ENCODE data around the gene ARSK. TPM values are rescaled to one million over a fixed set of nuclear protein-coding genes. Genes with fewer than 3 reads are reported as not detected.

Gene ARSK, protein sequence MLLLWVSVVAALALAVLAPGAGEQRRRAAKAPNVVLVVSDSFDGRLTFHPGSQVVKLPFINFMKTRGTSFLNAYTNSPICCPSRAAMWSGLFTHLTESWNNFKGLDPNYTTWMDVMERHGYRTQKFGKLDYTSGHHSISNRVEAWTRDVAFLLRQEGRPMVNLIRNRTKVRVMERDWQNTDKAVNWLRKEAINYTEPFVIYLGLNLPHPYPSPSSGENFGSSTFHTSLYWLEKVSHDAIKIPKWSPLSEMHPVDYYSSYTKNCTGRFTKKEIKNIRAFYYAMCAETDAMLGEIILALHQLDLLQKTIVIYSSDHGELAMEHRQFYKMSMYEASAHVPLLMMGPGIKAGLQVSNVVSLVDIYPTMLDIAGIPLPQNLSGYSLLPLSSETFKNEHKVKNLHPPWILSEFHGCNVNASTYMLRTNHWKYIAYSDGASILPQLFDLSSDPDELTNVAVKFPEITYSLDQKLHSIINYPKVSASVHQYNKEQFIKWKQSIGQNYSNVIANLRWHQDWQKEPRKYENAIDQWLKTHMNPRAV
- 10 to 100 TPM; 11.0 to 14.7 (median 11.8) TPM for polyA plus RNA-seq

DNA sequence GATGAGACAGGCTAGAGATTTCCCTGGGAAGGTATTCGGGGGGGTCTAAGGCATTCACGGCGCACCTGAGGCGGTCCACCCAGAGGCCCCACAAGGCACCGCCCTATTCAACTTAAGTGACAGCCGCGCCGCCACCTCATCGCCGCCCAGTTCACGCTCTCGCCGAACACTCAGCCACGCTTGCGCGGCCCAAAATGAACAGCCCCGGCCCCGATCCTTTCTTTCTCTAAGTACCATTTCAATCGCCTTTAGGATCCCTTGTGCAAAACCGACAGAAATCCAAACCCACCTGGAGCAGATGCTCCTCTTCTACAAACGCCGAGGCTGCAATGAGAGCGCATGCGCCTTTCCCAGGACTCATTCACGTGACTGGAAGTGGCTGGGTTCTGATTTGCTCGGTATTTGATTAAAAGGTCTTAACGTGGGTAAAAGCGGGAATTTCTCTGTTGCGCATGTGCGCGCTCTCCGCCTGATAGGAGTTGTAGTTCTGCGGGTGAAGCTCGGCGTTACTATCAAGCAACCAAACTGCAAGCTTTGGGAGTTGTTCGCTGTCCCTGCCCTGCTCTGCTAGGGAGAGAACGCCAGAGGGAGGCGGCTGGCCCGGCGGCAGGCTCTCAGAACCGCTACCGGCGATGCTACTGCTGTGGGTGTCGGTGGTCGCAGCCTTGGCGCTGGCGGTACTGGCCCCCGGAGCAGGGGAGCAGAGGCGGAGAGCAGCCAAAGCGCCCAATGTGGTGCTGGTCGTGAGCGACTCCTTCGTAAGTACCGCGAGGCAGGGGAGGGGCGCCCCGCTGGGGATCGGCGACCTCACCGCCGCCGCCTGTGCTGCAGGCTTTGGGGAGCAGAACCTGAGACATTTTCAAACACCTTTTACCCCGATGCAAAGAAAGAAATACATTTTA, at the start of gene ARSK, which contains the start of gene SKIC3:
TSS of gene ARSK (plus strand) at position 455 of the 902 bp plus-strand sequence. CDS start at position 633, 178 bp downstream.
TSS of gene SKIC3 (minus strand) at position 331 of the 902 bp plus-strand sequence. CDS start 7,827 bp downstream, outside the sequence.
- no peaks in the 10 kb centered on the region for H3K36me3 Mint-ChIP-seq
- peak; percentile 95 to 96 (median 96) for DNase-seq
- peak within 1 kb of the TSS; percentile 89 to 99 (median 96) for H3K27ac Mint-ChIP-seq
- peaks cover 44 to 62% of the 10 kb centered on the region in 2 donors for H3K4me1 Mint-ChIP-seq
- peak within 1 kb of the TSS; percentile 93 to 98 (median 98) for H3K4me3 Mint-ChIP-seq
- no peaks in the 10 kb centered on the region for H3K9me3 Mint-ChIP-seq
- H3K27me3 Mint-ChIP-seq (ENCODE audit: low read depth in 3 of 3) = peaks cover 4 to 9% (median 7%) of the 10 kb centered on the region in 3 donors

DNA sequence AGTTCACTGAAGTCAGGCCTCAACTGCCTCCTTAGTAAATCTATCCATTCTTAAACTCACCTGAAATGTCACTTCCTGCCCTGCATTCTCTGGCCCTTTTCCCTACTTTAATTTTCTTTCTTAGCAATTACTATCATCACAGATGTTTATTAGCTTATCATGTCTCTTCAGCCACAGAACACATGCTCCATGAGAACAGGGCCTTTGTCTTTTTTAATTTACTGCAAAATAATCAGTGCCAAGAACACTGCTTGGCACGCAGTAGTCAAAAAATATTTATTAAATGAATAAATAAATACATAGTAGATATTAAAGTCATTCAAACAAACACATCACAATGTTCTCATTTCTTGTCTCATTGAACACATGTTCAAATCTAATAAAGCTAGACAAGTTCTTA, 46.4 kb upstream of the ARSK start:
- no peaks in the 10 kb centered on the region for H3K4me1 Mint-ChIP-seq
- H3K36me3 Mint-ChIP-seq = peaks cover 20 to 60% (median 35%) of the 10 kb centered on the region in 3 donors

DNA sequence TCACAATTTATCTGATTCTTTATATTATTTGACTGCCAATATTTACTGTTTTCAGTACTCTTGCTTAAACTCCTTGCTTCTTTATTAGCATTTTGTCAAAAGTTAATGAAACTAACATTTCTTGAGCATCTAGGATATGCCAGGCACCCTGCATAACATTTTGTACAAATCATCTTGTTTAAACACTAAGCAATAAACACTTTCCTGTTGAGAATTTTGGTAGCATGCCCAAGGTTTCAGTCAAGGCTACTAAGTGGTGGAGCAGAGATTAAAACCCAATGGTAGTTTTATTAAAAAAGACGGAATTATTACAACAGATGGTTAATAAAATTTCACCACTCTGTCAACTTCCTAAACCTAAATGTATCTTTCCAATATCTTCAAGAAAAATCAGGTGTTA, 43.3 kb upstream of the ARSK start:
- H3K9me3 Mint-ChIP-seq = no peaks in the 10 kb centered on the region
- H3K27me3 Mint-ChIP-seq (ENCODE audit: low read depth in 3 of 3) = no peaks in the 10 kb centered on the region
- peak overlapping the region in 2 of 6 donors; percentile 9 to 12 for H3K27ac Mint-ChIP-seq
- no peak overlapping the region for H3K4me3 Mint-ChIP-seq
- no peak for DNase-seq
- H3K4me1 Mint-ChIP-seq = no peaks in the 10 kb centered on the region
- peaks cover 24 to 57% (median 40%) of the 10 kb centered on the region in 3 donors for H3K36me3 Mint-ChIP-seq

More for the DNA sequence above, 46.4 kb upstream of the ARSK start:
- Mint-ChIP-seq H3K9me3 (no peaks in the 10 kb centered on the region), H3K4me3 (no peak overlapping the region), H3K27me3 (ENCODE audit: low read depth in 3 of 3) (no peaks in the 10 kb centered on the region), H3K27ac (peak overlapping the region in 3 of 6 donors; percentile 24 to 38 (median 26))
- DNase-seq = no peak

DNA sequence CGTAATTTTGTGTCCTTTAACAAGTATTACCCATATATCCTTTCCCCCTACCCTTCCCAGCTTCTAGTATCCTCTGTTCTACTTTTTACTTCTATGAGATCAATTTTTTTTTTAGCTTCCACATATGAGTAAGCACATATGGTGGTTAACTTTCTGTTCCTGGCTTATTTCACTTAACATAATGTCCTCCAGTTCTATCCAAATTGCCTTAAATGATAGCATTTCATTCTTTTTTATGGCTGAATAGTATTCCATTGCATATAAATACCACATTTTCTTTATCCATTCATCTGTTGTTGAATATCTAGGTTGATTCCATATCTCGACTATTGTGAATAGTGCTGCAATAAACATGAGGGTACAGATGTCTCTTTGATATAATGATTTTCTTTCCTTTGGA, 36.5 kb upstream of the ARSK start:
- Mint-ChIP-seq H3K4me1 (no peaks in the 10 kb centered on the region), H3K27ac (no peak overlapping the region), H3K36me3 (peaks cover 32 to 54% (median 49%) of the 10 kb centered on the region in 3 donors), H3K9me3 (no peaks in the 10 kb centered on the region), H3K27me3 (ENCODE audit: low read depth in 3 of 3) (no peaks in the 10 kb centered on the region), H3K4me3 (no peak overlapping the region)
- no peak for DNase-seq

DNA sequence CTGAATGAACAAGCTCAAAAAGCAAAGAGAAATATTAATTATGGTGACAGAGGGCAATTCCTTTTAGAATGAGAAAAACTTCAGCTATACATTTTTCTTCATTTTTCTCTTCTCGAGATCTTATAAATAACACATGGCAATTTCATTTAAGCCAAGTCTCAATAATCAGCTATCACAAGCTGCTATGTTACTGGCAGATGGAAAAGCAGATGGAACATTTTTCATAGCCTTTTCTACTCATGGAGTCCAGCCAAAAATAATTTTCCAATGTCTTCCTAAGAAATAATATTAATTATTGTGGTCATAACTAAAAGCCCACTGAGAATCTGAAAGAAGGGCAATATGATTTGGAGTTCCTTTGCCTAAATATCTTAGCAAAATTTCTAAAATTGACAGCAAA, 35.8 kb upstream of the ARSK start:
- no peaks in the 10 kb centered on the region for H3K27me3 Mint-ChIP-seq (ENCODE audit: low read depth in 3 of 3)
- no peak overlapping the region for H3K4me3 Mint-ChIP-seq
- DNase-seq = no peak
- no peak overlapping the region for H3K27ac Mint-ChIP-seq
- H3K36me3 Mint-ChIP-seq = peaks cover 32 to 55% (median 49%) of the 10 kb centered on the region in 3 donors
- H3K9me3 Mint-ChIP-seq = no peaks in the 10 kb centered on the region
- H3K4me1 Mint-ChIP-seq = no peaks in the 10 kb centered on the region

DNA sequence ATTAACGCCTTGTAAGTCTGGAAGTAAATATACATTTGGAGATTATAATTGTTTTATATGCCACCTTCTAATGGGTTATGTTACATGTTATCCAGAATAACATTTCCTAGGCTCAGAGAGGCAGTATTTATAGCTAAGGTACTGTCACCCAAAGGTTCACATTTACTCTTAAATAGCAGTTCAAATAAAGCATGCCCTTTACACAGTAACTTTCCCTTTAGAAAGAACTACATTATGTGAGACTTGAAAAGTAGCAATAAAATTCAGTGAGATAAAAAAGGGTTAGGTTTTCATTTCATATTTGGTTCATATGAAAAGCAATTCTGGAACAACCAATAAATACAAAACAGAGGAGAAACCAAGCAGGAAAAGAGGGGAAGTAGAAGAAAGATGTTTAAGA, 35.2 kb upstream of the ARSK start:
- peaks cover 32 to 55% (median 49%) of the 10 kb centered on the region in 3 donors for H3K36me3 Mint-ChIP-seq
- H3K27me3 Mint-ChIP-seq (ENCODE audit: low read depth in 3 of 3) = no peaks in the 10 kb centered on the region
- no peaks in the 10 kb centered on the region for H3K9me3 Mint-ChIP-seq
- no peaks in the 10 kb centered on the region for H3K4me1 Mint-ChIP-seq
- peak overlapping the region in 1 of 6 donors; percentile 58 for H3K27ac Mint-ChIP-seq
- no peak overlapping the region for H3K4me3 Mint-ChIP-seq
- no peak for DNase-seq

DNA sequence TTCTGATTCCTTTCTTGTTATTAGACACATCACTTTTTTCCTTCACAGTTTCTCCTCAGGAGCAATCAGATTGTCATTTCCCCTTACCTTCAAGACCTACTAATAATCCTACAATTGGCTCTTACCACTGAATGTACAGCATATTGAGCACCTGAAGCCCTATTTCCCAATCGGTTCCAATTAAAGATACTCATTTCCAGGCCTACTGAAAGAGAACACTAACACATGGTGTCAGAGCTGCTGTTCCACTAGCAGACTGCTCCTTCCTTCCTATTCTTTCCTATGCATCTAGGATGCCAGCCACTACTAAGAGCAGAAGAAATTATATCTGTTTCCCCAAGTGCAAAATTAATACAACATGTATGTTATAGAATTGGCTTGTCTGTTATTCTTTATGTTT, 34.7 kb upstream of the ARSK start:
- Mint-ChIP-seq H3K4me1 (no peaks in the 10 kb centered on the region), H3K4me3 (no peak overlapping the region), H3K9me3 (no peaks in the 10 kb centered on the region), H3K36me3 (peaks cover 29 to 52% (median 46%) of the 10 kb centered on the region in 3 donors), H3K27ac (no peak overlapping the region), H3K27me3 (ENCODE audit: low read depth in 3 of 3) (no peaks in the 10 kb centered on the region)
- no peak for DNase-seq

DNA sequence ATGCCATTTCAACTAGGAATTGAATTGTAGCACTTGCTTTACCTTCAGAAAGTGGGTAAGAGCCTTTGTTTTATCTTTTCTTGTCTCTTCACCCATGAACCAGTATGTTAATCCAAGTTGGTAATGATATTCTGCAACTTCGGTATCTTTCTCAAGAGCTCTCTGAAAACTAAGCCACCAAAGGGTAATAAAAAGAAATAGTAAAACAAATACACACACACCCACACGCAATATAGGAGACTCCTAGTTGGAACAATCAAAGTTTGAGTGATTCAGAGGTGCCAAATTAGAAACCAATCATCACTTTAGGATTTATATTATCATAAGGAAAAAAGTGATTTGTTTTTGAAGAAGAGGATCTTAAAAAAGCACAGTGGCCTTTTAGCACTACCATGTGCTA, 30.5 kb upstream of the ARSK start:
- Mint-ChIP-seq H3K27ac (no peak overlapping the region), H3K36me3 (peaks cover 22 to 51% (median 31%) of the 10 kb centered on the region in 3 donors)

DNA sequence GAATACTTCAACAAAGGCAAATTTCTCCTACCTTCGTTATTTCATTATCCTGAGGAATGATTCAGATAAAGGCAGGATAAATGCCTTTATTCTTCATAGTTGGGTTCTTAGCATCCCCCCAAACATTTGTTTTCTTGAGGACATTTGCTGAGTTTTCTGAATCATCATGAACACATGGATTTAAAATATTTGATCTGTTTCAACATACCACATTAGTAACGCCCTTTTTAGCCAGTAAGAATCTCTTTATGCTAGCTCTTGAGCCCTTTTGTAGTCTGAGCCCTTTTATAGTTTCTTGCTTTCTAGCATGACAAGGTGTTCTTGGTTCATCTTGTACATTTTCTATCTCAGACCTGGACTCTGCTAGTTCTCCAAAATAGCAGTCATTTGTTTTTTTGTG, 28.0 kb upstream of the ARSK start:
- DNase-seq = no peak
- Mint-ChIP-seq H3K9me3 (no peaks in the 10 kb centered on the region), H3K27me3 (ENCODE audit: low read depth in 3 of 3) (peaks cover 0 to 2% (median 0%) of the 10 kb centered on the region in 3 donors), H3K4me3 (no peak overlapping the region), H3K4me1 (no peaks in the 10 kb centered on the region), H3K27ac (no peak overlapping the region), H3K36me3 (peaks cover 10 to 43% (median 28%) of the 10 kb centered on the region in 3 donors)

More for the DNA sequence above, 30.5 kb upstream of the ARSK start:
- H3K4me1 Mint-ChIP-seq = no peaks in the 10 kb centered on the region
- peaks cover 0 to 2% (median 0%) of the 10 kb centered on the region in 3 donors for H3K27me3 Mint-ChIP-seq (ENCODE audit: low read depth in 3 of 3)
- H3K4me3 Mint-ChIP-seq = no peak overlapping the region
- no peak for DNase-seq
- H3K9me3 Mint-ChIP-seq = no peaks in the 10 kb centered on the region

DNA sequence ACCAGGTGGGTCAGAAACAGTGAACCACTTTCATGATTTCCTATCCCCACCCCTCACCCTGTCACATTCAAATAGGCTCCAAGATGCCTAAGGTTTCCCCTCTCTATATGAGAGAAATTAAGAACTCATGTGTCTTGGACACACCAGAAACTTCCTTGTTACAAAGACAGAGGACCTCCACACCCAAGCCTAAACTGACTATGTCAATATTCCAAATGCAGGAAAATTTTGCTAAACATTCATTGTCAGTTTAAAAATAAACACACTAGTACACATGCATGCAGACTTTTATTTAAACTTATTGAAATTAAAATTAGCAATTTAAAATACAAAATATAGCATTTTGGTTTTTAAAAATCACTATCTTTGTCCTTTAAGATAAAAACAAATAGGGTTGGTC, 26.3 kb upstream of the ARSK start:
- peaks cover 8 to 40% (median 22%) of the 10 kb centered on the region in 3 donors for H3K36me3 Mint-ChIP-seq

DNA sequence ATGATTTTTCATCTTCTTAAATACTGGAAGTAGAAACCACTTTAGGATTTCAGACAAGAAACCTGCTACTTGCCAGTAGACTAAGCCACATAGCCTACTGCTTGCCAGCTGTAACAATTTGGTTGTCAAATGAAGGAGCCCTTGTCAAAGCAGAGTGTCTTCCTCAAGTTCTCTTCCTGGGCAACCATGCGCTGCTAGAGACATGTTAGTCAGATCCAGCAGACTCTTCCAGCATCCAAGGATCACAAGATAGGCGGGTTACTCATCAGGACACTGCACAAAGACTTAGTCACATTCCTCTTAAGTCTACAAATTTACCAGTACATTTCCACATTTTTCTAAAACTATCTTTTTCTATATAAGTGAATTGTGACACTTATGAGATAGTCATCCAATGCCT, 24.5 kb upstream of the ARSK start:
- peaks cover 20 to 50% (median 31%) of the 10 kb centered on the region in 3 donors for H3K36me3 Mint-ChIP-seq

More for the DNA sequence above, 26.3 kb upstream of the ARSK start:
- no peak overlapping the region for H3K27ac Mint-ChIP-seq
- no peak for DNase-seq
- H3K4me3 Mint-ChIP-seq = no peak overlapping the region
- no peaks in the 10 kb centered on the region for H3K4me1 Mint-ChIP-seq
- peaks cover 0 to 2% (median 0%) of the 10 kb centered on the region in 3 donors for H3K27me3 Mint-ChIP-seq (ENCODE audit: low read depth in 3 of 3)
- H3K9me3 Mint-ChIP-seq = no peaks in the 10 kb centered on the region

DNA sequence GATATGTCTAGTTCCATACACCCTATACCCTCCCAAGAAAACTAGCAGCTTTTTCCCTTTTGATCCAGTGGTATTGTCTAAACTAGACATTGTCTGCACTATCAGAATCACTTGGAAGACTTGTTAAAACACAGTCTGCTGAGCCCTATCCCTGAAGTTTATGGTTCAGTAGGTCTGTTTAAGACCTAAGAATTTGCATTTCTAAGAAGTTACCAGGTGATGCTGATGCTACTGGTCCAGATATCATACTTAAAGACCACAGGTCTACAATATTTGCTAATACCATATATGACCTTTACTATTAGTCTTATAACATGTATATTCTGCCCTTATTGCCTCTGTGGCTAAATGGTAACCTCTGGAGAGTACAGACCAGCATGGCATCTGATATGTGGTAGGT, 23.4 kb upstream of the ARSK start:
- H3K36me3 Mint-ChIP-seq = peaks cover 23 to 45% (median 32%) of the 10 kb centered on the region in 3 donors
- H3K4me1 Mint-ChIP-seq = peaks cover 0 to 6% of the 10 kb centered on the region in 2 donors
- no peaks in the 10 kb centered on the region for H3K9me3 Mint-ChIP-seq
- DNase-seq = no peak
- no peak overlapping the region for H3K27ac Mint-ChIP-seq
- H3K27me3 Mint-ChIP-seq (ENCODE audit: low read depth in 3 of 3) = no peaks in the 10 kb centered on the region
- H3K4me3 Mint-ChIP-seq = no peak overlapping the region

More for the DNA sequence above, 24.5 kb upstream of the ARSK start:
- Mint-ChIP-seq H3K4me3 (no peak overlapping the region), H3K27me3 (ENCODE audit: low read depth in 3 of 3) (peaks cover 0 to 2% (median 0%) of the 10 kb centered on the region in 3 donors), H3K27ac (no peak overlapping the region), H3K4me1 (peaks cover 0 to 6% of the 10 kb centered on the region in 2 donors), H3K9me3 (no peaks in the 10 kb centered on the region)
- DNase-seq = no peak

DNA sequence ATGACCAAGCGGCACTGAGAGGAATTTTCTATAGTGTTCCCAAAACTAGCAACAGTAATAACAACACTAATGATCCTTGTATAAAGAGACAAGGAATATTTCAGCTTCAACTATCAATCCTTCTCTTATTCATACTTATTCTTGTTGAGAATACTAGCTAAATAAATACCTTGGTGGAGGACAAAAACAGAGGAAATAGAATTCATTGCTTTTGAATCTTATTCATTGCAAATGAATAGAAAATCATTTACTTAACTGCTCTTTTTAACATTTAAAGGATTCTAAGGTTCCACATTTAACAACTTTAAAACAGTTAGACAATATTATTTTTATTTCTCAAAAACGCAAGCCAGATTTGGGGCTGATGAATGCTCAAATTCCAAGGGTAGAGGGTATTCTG, 22.5 kb upstream of the ARSK start:
- no peaks in the 10 kb centered on the region for H3K27me3 Mint-ChIP-seq (ENCODE audit: low read depth in 3 of 3)
- H3K36me3 Mint-ChIP-seq = peaks cover 25 to 46% (median 32%) of the 10 kb centered on the region in 3 donors
- H3K9me3 Mint-ChIP-seq = no peaks in the 10 kb centered on the region
- no peak overlapping the region for H3K27ac Mint-ChIP-seq
- peaks cover 0 to 6% of the 10 kb centered on the region in 2 donors for H3K4me1 Mint-ChIP-seq
- no peak overlapping the region for H3K4me3 Mint-ChIP-seq
- no peak for DNase-seq
